Muscle of back (tissue), 11 donors: Measurements from ENCODE around the gene TUBA3E. TPM values are rescaled to one million over a fixed set of nuclear protein-coding genes. Genes with fewer than 3 reads are reported as not detected.
"Not testable (repeated sequence)": the region's sequence is repeated elsewhere in the genome, so short reads cannot be mapped to it uniquely, and the experiment has no call there.

ENCODE experiments used
- DNase-seq, 3 donors: peaks; one replicate each; pipeline versions ENCODE4 v3.0.0 to v3.0.0-alpha.2; 2013
- polyA plus RNA-seq, 10 donors: library from polyadenylated mRNA; unstranded; fragments of 120-200 nt; gene quantifications; one replicate each; pipeline ENCODE4 v1.2.1, GENCODE V29; 2013; ENCODE audit not compliant: insufficient read length in 10 of 10

TUBA3E gene
- polyA plus RNA-seq, 10 donors = 0.15 to 0.27 (median 0.24) TPM; not detected in 7

- no peak for DNase-seq
Measured at GRCh38 chr2:130162968-130163367, 35.3 kb downstream of the TUBA3E start.

GRCh38 chr2:130162486-130162885 lies 35.8 kb downstream of the TUBA3E start:
- DNase-seq = not testable (repeated sequence)

DNA sequence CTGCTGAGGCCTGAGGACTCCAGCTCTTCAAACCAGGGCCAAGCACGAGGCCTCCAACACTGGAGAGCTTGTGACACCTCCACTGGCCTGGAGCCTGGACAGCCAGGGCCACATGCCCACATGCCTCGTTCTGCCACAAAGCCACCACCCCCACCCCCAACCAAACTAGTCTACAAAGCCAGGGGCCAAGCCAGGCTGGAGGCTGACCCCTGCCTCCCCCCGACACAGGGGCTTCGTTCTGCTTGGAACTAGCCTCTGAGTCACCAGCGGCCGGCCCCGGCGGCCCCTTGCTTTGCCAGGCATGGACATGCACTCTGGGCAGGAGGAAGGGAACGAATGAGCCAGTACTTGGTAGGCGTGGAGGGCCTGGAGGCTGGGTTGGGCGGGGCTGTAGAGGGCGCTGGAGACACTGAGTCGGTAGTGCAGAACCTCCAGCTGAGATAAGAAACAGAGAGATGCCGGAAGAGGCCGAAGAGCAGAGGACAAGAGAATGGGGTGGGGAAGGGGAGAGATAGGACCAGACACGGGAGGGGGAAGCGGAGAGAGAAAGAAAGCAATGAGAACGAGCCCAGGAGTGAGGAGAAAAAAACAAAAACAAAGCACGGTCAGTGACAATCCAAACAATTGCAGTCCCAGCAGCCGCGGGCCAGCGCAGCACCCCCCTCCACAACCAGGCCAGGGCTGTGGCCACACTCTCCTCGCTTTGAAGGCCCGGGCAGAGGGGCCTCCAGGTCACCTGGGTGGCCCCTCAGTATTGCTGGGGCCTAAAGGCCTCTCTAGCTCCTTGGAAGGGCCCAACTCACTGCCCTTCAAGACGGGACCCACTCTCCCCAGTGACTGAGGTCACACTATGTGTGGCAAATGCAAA lies 37.2 kb downstream of the TUBA3E start:
- DNase-seq = not testable (repeated sequence)

DNA sequence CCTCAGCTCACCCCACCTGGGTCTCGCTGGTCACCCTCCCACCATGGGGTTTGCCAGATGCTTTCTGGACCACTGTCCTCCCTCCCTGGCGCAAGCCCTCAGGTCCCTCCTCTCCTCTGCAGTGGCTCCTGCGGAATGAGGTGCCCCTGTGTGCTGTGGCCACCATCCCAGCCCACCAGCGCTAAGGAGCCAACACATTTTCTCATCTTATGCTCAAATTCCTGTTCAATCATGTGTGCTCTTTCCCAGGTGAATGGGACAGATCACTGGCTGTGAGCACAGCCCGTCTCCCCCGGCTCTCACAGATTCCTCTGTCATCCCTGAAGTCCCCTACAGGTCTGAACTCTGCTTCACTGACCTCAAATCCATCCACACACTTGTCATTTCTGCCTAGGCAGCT lies 38.1 kb downstream of the TUBA3E start:
- no peak for DNase-seq

GRCh38 chr2:130159376-130159775 lies 38.9 kb downstream of the TUBA3E start:
- DNase-seq = not testable (repeated sequence)

DNA sequence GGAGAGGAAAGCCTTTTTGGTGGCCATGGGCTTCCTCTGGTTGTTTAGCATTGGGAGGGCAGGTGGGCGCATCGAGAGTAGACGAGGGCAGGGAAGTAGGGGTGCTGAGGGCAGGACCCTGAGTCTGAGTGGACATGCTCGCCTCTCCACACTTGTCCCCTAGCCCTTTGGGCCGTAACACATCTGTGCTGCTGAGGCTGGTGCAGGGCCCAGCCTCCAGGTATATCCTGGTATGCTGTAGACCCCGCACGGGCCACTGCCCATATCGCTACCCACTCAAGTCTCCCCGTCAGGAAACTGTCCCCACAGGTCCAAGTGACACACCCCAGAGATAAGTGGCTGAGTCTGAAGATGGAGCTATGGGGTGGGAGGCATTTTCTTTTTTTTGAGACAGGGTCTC lies 39.6 kb downstream of the TUBA3E start:
- DNase-seq = no peak

- not testable (repeated sequence) for DNase-seq
Measured at GRCh38 chr2:130157825-130158514, 40.3 kb downstream of the TUBA3E start.

- DNase-seq = not testable (repeated sequence)
Measured at GRCh38 chr2:130157354-130157753, 40.9 kb downstream of the TUBA3E start.

DNA sequence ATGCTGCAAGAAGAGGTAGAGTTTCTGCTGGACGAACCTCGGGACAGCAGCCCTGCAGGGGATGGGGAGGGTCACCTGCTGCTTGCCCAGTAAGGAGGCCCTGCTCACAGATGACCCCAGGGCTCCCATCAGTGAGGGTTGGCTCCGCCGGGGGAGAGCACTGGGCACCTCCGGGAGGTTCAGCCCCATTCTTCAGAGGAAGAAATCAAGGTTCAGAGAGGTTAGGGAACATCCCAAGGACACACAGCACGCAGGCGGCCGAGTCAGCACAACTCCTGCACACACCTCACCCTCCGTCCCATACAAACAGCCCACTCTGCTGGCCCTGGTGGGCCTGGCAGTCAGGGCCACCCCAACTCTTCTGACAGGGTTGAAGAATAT lies 41.6 kb downstream of the TUBA3E start:
- DNase-seq = no peak

GRCh38 chr2:130155956-130156623 lies 42.1 kb downstream of the TUBA3E start:
- peak; percentile 7 to 28 (median 10) for DNase-seq

- DNase-seq = no peak
Measured at GRCh38 chr2:130154773-130155765, 43.2 kb downstream of the TUBA3E start.

DNA sequence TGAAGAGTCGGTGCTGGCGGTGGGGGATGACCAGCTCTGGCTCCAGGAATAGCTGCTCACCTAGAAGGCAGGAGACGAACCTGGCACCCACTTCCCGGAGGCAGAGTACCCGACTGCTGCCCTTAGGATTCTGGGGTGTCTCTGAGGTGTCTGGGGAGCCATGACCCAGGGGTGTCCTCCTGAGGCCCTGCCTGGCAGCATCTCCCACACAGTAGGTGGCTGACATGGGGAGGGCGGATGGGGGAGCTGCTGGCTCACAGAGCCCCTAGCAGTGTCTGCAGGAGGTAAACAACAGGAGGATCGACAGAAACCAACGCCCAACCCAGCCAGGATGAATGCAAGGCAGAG lies 43.8 kb downstream of the TUBA3E start:
- not testable (repeated sequence) for DNase-seq

DNA sequence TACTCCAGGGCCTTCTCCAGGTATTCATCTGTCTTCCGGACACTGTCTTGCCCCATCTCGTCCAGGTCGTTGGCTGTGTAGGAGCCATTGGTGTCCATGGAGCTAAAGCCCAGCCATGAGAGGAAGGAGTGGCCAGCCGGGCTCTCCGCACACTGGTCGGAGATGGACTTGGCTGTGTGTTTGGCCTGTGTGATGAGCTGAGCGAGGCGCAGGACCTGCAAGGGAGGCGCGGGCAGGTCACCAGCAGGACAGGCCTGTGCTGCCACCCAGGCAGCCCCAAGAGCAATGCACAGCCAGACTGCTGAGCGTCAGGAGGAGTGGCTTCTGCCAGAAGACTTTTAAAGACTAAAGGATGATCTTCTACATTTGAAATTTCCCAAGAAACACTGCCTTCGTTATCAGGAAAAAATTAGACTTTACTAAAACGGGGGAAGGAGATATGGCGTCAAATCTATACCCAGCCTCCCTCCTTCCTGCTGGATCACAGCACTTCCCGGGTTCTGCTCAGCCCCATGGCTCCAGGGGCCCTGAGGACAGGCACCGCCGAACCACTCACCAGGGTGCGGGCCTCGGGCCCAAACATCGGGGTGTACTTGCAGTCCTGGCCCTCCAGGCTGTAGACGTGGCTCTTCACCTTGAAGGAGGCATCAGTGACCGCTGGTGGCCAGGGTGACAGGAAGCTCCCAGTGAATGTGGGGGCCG lies 44.4 kb downstream of the TUBA3E start:
- DNase-seq = not testable (repeated sequence)

- DNase-seq = no peak
Measured at GRCh38 chr2:130152816-130153595, 45.2 kb downstream of the TUBA3E start.

- DNase-seq = not testable (repeated sequence)
Measured at GRCh38 chr2:130152136-130152815, 46.0 kb downstream of the TUBA3E start.

GRCh38 chr2:130151145-130151512 lies 47.1 kb downstream of the TUBA3E start:
- DNase-seq = not testable (repeated sequence)

DNA sequence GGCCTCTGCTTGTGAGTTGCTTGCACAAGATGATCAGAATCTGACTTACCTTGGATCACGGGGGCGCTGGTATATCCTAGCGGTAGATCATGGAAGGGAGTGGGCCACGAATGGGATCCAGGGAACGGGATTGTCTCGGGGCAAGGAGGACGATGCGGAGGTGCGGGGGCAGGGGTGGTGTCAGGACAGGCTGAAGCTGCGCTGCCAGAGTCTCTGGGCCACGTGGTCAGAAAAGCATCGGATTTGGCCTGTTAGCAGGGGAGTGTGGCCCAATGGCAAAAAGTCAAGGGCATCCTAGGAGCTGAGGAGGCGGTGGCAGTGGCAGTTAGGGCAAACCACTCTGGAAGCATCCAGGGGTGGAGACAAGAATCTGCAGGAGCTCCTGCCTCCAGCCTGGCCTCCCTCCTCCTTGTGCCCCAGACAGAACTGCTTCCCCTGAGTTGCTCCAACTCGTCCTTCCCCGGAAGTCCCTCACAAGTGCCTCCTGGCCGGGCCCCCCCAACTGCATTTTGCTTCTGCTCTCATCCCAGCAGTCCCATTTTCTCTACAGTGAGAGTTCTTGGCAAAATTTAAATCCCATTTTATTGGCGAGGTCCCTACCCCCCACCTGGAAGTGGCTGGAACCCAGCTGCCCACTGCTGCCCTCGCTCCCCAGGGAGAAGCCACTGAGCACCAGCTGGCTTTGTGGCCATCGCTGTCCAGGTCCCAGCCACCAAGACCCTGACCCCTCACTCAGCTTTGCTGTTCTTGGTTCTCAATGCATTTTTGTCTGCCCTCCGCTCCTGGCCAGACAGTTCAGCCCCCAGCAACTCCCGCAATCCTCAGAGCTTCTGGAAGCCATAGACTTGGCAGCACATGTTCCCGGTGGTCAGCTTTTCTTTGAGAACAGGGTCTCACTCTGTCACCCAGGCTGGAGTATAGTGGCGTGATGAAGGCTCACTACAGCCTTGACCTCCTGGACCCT lies 47.8 kb downstream of the TUBA3E start:
- DNase-seq = no peak

DNA sequence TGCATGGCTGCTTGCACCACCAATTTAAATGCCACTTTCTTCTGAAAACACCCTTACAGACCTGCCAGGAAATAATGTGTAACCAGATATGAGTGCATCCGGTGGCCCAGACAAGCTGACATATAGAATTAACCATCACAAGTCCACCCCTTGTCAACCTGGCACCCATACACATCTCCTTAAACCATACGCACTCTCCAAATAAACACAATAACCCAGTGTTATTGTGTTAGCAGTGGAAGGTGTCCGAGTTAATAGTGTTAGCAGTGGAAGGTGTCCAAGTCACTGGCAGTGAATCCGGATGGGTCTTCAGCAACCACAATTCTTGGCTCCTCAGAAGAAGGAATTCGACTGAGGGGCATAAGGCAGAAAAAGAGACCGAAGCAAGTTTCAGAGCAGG lies 49.7 kb downstream of the TUBA3E start:
- DNase-seq = not testable (repeated sequence)
